GM19099 (cell line): ENCODE results near the gene ZC3H18.

Source experiments
- POLR2A ChIP-seq: IDR thresholded peaks from 3 replicates; pipeline ENCODE4 v1.6.1; 2011; ENCODE audit warnings: low read depth; ENCODE audit not compliant: insufficient read length; ENCODE audit errors: extremely low read depth

Gene ZC3H18

DNA sequence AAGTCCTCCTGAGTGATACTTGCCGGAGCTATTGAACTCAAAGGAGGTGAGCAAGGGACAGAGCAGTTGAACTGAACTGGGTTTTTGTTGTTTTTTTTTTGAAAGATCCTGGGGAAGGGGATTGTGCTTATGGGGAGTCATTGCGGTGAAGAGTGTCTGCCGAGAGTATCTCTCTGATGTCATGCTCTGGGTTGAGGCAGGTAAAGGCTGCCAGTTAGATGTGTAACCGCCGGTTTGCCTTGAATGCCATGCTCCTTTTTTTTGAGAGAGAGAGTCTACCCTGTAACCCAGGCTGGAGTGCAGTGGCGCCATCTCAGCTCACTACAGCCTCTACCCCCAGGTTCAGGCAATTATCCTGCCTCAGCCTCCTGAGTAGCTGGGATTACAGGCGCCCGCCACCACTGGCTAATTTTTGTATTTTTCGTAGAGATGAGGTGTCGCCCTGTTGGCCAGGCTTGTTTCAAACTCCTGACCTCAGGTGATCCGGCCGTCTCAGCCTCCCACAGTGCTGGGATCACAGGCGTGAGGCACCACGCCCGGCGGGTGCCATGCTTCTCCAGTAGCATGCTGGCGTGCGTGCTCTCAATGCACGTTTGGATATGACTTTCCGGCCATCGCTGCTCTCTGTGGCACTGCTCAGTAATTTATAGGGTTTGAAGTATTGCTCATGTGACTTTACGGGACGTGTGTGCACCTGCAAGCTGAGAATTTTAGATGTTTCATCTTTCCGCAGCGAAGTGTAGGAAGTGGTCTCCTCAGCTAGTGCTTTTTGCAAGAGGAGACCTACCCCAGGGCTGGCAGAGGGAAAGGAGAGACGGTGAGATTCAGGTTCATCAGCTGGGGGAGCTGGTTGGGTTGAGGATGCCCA is 8.5 kb downstream of the ZC3H18 start:
- no peak for TF ChIP-seq POLR2A

DNA sequence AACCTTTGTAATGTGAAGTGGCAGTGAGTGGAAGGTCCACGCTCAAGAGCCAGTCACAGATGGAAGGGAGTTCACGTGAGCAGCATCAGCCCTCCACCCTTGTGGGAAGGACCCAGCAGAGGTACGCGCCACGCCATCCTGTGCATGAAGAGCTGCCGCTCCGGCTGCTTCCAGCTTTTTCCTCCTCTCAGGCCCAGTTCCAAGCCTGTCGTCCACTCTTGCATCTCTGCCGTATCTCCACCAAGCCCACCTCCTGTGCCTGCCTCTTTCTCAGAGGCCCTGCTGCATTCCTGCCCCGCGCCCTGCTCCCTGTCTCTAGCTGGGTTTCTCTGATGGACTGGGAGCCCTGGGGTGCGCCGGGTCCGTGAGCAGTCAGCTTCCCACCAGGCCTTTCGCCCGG is 10.2 kb downstream of the ZC3H18 start:
- no peak for TF ChIP-seq POLR2A

DNA sequence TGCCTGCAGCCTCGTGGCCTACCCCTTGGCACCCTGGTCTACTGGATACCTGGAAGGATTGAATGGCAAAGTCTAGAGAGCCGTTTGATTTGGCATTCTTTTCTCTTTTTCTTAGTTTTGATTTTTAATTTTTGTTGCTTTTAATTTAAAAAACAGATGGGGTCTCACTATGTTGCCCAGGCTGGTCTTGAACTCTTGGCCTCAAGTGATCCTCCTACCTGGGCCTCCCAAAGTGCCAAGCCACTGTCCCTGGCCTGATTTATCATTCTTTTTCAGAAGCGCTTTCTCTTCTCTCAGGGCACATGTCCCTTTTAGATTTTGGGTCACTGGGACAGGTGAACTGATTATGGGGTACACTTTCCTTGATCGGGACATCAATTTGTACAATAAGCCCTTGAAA is 10.8 kb downstream of the ZC3H18 start:
- TF ChIP-seq POLR2A: no peak

DNA sequence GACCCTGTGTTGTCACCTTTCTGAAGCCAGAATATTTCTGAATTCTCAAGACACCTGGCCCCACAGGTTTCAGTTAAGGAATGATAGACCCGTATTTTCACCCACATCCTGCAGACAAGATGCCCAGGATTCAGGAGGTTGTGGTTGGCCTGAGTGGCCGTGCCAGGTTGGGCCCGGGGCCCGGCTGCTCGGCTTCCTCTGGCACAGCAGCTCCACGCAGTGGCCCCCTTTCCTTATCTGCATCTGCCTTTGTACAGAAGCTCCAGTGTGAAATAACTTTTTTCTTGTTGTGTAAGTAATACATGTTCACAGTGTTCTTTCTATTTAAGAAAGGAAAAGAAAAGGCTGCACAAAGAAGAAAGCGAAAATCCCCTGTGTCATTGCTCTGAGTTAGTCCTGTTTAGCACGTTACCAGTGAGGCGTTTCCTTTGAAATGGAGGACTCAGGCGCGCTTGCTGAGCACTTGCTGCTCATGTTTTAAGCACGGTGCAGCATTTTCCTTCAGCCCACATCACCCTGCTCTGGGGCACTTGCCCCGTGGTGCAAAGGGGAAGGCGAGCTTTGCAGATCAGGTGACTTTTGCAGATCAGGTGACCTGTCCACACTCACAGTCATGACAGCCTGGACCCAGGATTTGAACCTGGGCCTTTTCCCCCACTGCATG is 12.8 kb downstream of the ZC3H18 start:
- no peak for TF ChIP-seq POLR2A

DNA sequence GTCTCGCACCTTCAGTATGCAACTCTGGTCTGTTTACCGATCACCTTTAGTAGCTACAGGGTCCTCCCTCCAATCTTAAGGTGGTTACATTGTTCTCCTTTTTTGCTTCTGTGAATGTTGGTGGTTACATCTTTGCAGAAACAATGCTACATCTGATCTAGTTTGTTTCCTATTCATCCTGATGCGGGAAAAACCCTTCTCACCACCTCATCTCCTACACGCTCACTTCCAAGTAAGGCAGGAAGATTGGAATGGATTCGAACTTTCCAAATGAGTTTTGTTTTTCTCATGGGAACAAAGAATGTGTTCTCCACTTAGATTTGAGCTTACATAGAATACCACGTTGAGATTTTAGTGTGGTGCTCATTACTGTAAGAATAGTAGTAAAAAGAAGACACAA is 14.5 kb downstream of the ZC3H18 start:
- no peak for TF ChIP-seq POLR2A

DNA sequence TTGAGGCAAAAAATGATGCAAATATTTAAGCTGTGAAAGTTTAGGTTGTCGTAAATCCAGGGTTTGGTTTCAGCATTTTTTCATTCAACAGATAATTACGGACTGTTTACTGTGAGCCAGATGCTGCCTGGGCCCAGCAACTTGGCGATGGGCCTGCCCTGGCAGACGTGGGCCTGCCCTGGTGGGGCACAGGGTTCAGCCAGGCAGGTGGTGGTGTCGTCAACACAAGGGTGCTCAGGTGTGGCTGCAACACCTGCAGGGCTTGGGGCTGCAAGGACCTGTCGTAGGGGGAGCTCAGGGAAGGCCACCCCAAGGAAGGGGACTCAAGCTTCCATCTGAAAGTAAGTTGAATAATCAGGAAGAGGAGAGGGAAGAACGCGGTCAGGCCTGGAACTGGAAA is 15.1 kb downstream of the ZC3H18 start:
- no peak for TF ChIP-seq POLR2A

DNA sequence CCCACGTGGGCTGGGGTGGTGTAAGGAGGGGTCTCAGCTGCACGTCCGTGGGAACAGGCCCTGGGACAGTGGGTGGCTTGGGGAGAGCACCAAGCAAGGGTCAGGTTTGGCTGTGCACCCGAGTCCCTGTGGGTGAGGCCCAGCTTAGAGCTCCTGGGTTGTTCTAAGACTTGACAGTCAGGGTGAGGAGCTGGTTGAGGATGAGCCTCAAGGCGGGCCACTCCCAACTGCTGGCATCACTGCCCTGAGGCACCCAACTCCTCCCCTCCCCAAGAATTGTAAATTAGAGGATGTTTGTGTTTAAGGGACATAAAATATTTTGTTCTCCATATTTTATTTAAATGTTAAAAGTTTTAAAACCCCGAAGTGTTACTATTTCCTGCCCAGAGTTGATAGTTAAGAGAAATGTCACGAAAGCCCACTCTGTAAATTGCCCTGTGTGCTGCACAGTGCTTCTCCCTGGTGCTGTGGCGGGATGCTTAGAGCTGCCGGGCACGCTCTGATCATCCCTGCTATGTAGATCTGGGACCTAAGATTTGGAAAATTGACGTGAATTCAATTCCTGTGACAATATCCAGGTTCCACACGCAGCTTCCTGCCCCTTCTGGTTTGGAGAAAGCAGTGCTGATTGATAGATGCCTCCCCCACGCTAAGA is 15.9 kb downstream of the ZC3H18 start:
- TF ChIP-seq POLR2A: no peak

DNA sequence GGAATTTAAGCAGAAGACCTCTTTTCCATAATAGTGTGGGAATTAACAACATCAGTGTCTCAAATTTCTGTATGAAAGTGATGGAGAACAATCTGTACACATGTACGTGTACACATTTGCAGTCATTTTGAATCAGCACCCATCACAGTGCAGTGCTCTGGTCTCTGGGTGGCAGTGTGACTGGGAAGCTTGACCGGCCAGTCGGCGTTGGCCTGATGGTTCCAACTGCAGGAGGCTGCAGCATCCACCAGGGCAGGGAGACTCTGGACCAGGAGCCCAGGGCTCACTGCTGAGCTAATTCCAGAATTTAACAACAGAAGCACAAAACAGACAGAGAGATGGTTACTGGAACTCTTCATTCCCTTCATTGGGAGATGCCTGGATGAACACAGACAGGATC is 17.9 kb downstream of the ZC3H18 start:
- no peak for TF ChIP-seq POLR2A

DNA sequence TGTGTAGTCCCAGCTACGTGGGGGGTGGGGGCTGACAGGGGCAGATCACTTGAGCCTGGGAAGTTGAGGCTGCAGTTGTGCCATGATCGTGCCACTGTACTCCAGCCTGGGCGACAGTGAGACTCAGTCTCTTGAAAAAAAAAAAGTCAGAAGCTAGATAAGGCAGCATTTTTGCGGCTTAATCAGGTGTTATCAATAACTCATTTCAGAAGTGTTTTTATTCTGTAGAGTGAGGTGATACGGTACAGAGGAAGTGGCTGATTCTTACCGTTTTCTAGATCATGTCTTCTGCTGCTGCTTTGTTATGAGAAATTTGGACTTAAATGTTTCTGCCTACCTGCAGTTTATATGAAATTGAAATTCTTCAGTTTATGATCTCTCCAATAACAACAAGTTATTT is 18.6 kb downstream of the ZC3H18 start:
- TF ChIP-seq POLR2A: no peak

DNA sequence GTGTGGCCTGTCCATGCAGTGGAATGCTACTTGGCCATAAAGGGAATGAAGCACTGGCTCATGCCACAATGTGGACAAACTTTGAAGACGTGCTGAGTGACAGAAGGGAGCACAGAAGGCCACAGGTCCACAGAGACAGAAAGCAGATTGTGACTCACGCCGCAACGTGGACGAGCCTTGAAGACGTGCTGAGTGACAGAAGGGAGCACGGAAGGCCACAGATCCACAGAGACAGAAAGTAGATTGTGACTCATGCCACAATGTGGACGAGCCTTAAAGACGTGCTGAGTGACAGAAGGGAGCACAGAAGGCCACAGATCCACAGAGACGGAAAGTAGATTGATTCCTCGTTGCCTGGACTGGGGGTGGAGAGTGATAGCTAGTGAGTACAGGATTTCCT is 19.2 kb downstream of the ZC3H18 start:
- TF ChIP-seq POLR2A: no peak

DNA sequence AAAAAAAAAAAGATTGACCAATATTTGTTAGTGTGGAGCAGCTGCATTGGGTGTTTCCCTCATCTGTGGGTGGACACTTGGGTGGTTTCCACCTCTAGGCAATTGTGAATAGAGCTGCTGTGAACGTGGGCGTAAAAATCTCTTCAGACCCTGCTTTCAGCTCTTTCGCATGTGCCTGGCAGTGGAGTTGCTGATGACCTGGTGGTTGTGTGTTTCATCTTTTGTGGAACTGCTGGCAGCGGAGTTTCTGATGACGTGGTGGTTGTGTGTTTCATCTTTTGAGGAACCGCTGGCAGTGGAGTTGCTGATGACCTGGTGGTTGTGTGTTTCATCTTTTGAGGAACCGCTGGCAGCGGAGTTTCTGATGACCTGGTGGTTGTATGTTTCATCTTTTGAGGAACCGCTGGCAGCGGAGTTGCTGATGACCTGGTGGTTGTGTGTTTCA is 21.4 kb downstream of the ZC3H18 start:
- TF ChIP-seq POLR2A: no peak

DNA sequence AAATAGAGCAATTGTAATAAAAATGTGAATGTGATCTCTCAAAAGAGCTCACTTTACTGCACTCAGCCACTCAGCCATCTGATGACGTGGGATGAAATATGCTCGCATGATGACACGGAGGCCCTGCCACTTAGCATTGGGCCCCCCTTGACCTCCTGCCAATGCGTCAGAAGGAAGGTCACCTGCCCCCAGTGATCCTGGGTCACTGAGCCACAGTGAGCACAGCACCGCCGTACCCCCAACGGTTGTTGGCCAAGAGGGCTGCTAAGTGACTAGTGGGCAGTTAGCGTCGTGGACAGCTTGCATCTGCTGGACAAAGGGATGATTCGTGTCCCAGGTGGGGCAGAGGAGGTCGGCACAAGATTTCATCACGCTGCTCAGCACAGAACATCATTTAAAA is 22.9 kb downstream of the ZC3H18 start:
- no peak for TF ChIP-seq POLR2A

DNA sequence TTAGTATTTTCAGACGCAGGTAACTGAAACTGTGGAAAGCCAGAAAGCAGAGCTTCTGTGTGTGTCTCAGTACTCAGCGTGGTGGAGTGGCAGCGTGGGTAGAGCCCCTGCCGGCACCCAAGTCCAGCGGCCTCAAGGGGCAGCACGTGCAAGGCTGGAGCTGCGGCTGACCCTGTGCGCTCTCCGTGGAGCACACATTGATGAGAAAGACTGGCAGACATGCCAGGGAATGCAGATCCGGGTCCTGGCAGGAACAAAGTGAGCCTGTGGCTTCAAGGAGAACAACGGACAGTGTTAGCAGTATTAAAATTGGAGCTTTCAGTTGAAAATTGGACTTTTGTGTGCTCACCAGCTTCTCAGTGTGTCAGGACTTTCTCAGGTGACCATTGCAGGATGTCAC is 23.3 kb downstream of the ZC3H18 start:
- no peak for TF ChIP-seq POLR2A

DNA sequence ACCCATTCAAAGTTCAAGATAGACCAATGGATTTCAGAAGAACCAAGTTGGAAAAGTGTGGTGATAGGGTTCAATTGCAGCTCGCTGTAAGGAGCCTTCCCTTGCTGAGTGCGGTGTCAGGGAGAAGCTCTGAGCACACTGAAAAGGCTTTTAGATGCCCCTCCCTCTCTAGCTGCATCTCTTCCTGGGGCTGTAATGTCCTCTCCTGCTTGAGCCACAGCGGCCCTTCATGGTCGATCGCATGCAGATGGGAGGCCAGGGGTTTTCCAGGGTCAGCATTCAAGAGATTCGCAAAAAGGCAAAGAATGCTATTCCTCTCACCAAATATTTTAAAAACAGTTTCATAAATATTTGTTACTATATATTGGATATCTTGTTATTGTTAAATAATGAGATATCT is 23.7 kb downstream of the ZC3H18 start:
- no peak for TF ChIP-seq POLR2A

DNA sequence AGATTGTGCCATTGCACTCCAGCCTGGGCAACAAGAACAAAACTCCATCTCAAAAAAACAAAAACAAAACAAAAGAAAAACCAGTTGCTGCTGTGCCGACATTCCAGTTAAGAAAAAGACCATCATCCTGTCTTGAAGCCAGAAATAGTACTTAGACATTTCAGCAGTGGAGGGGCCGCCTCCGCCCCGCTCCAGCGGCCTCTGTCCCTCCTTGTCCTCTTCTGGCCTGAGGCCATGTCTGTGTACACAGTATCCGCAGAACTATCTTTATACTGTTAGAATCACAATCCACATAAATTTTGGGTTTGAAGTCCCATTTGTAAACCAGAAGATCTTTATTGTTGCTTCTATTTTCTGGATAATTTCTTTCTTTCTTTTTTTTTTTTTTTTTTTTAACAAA is 24.9 kb downstream of the ZC3H18 start:
- TF ChIP-seq POLR2A: no peak

DNA sequence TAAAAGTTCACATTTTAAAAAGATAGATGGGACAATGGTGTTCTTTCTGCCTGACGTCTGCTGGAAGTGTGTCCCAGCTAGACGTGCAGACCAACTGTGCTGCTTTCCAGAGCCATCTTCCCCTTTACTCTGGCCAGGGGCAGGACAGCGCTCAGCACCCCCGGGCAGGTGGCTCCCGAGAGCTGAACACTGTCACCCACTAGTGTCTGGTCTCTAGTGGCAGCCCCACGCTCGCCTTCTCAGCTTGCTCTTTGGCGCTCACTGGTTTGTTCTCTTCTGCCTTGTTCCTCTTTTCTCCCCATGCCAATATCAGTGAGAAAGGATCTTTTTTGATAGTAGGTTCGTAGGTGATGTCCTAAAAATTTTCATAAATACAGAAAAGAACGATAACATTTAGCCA is 25.7 kb downstream of the ZC3H18 start:
- TF ChIP-seq POLR2A: no peak

DNA sequence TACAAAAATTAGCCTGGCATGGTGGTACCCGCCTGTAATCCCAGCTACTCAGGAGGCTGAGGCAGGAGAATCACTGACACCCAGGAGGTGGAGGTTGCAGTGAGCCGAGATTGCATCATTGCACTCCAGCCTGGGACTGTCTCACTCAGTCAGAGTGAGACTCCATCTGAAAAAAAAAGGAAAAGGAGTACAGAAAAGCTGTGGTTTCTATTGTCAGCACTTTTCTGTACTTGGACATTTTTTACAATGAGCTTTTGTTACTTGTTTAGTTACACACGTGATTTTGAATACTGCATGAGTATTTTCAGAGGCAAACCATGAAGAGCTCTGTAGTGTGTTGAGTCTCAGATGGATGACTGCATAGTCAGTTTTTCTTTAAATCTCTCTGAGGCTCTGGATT is 26.3 kb downstream of the ZC3H18 start:
- TF ChIP-seq POLR2A: no peak
